H9 (cell line): Measurements from ENCODE around the gene SORBS1. TPM values are rescaled to one million over a fixed set of nuclear protein-coding genes. Genes with fewer than 3 reads are reported as not detected.

Source experiments
- DNase-seq: peaks from one replicate; pipeline ENCODE4 v3.0.0-alpha.2; 2017
- H2AFZ ChIP-seq: one replicate; pipeline ENCODE4 v1.6.1; 2013; ENCODE audit warnings: mild to moderate bottlenecking, low read length, control low read depth, moderate library complexity
- H2AK5ac ChIP-seq: 2 replicates; pipeline ENCODE4 v1.6.1; 2013; ENCODE audit warnings: low read length, control low read depth, mixed read lengths; ENCODE audit not compliant: insufficient read length
- H2BK120ac ChIP-seq: one replicate; pipeline ENCODE4 v1.6.1; 2013; ENCODE audit warnings: low read depth, mild to moderate bottlenecking, low read length, control low read depth, inconsistent platforms; ENCODE audit not compliant: poor library complexity, severe bottlenecking
- H2BK12ac ChIP-seq: 2 replicates; pipeline ENCODE4 v1.6.1; 2013; ENCODE audit warnings: low read length, control low read depth, mixed read lengths, low read depth; ENCODE audit not compliant: insufficient read length
- H2BK15ac ChIP-seq: 2 replicates; pipeline ENCODE4 v1.6.1; 2013; ENCODE audit warnings: low read depth, low read length, control low read depth
- H2BK20ac ChIP-seq: one replicate; pipeline ENCODE4 v1.6.1; 2013; ENCODE audit warnings: low read depth, mild to moderate bottlenecking, low read length, control low read depth, inconsistent platforms; ENCODE audit not compliant: poor library complexity, severe bottlenecking
- H2BK5ac ChIP-seq: 2 replicates; pipeline ENCODE4 v1.6.1; 2013; ENCODE audit warnings: low read length, control low read depth, mixed read lengths; ENCODE audit not compliant: insufficient read length
- H3K14ac ChIP-seq: 2 replicates; pipeline ENCODE4 v1.6.1; 2013; ENCODE audit warnings: low read length, control low read depth; ENCODE audit not compliant: insufficient read depth
- H3K18ac ChIP-seq: 2 replicates; pipeline ENCODE4 v1.6.1; 2013; ENCODE audit warnings: low read depth, mild to moderate bottlenecking, mixed read lengths, low read length, control low read depth; ENCODE audit not compliant: insufficient read length
- H3K23ac ChIP-seq: 2 replicates; pipeline ENCODE4 v1.6.1; 2013; ENCODE audit warnings: low read length, control low read depth, mixed read lengths, low read depth; ENCODE audit not compliant: insufficient read length
- H3K23me2 ChIP-seq: 2 replicates; pipeline ENCODE4 v1.6.1; 2013; ENCODE audit warnings: low read depth, mild to moderate bottlenecking, mixed read lengths, low read length, control low read depth; ENCODE audit not compliant: insufficient read length, poor library complexity, severe bottlenecking
- H3K27ac ChIP-seq: 2 replicates; pipeline ENCODE4 v1.5.1; 2013; ENCODE audit warnings: low read length, control low read depth, mixed read lengths, low read depth; ENCODE audit not compliant: insufficient read length
- H3K27me3 ChIP-seq: 2 replicates; pipeline ENCODE4 v1.6.1; 2013; ENCODE audit warnings: low read length, control low read depth, inconsistent platforms; ENCODE audit not compliant: insufficient read depth
- H3K4ac ChIP-seq: 2 replicates; pipeline ENCODE4 v1.6.1; 2013; ENCODE audit warnings: low read depth, mild to moderate bottlenecking, control low read depth, inconsistent platforms, low read length, moderate library complexity
- H3K4me1 ChIP-seq: 2 replicates; pipeline ENCODE4 v1.6.1; 2013; ENCODE audit warnings: low read length, control low read depth, inconsistent platforms; ENCODE audit not compliant: insufficient read depth
- H3K4me2 ChIP-seq: 2 replicates; pipeline ENCODE4 v1.6.1; 2013; ENCODE audit warnings: low read length, control low read depth, mixed read lengths; ENCODE audit not compliant: insufficient read length, insufficient read depth
- H3K56ac ChIP-seq: 2 replicates; pipeline ENCODE4 v1.6.1; 2013; ENCODE audit warnings: low read depth, mild to moderate bottlenecking, mixed read lengths, low read length, control low read depth; ENCODE audit not compliant: insufficient read length
- H3K79me1 ChIP-seq: 2 replicates; pipeline ENCODE4 v1.6.1; 2013; ENCODE audit warnings: low read depth, mild to moderate bottlenecking, moderate library complexity, low read length, control low read depth, inconsistent platforms; ENCODE audit not compliant: insufficient read depth, poor library complexity, severe bottlenecking
- H3K79me2 ChIP-seq: 2 replicates; pipeline ENCODE4 v1.6.1; 2013; ENCODE audit warnings: low read length, control low read depth, inconsistent platforms; ENCODE audit not compliant: insufficient read depth
- H3K9ac ChIP-seq: 2 replicates; pipeline ENCODE4 v1.6.1; 2013; ENCODE audit warnings: low read length, control low read depth, mixed read lengths; ENCODE audit not compliant: insufficient read length; ENCODE audit errors: extremely low read depth
- H3K9me3 ChIP-seq: one replicate; pipeline ENCODE4 v1.6.1; 2013; ENCODE audit warnings: low read depth, low read length, inconsistent platforms; ENCODE audit not compliant: control insufficient read depth
- H3T11ph ChIP-seq: one replicate; pipeline ENCODE4 v1.6.1; 2013; ENCODE audit warnings: mild to moderate bottlenecking, low read length, control low read depth, inconsistent platforms
- H4K20me1 ChIP-seq: one replicate; pipeline ENCODE4 v1.6.1; 2013; ENCODE audit not compliant: control insufficient read depth, insufficient read length, insufficient read depth
- H4K5ac ChIP-seq: 2 replicates; pipeline ENCODE4 v1.6.1; 2013; ENCODE audit warnings: low read depth, mild to moderate bottlenecking, mixed read lengths, low read length, control low read depth; ENCODE audit not compliant: insufficient read length
- H4K8ac ChIP-seq: replicated peaks from 2 replicates; pipeline ENCODE4 v1.6.1; 2013; ENCODE audit warnings: low read length, control low read depth, mixed read lengths, low read depth; ENCODE audit not compliant: insufficient read length
- H4K91ac ChIP-seq: 2 replicates; pipeline ENCODE4 v1.6.1; 2013; ENCODE audit warnings: low read depth, mild to moderate bottlenecking, moderate library complexity, mixed read lengths, low read length, control low read depth; ENCODE audit not compliant: insufficient read length
- H3K27ac Mint-ChIP-seq, 3 experiments: 2 replicates in 2 of 3; 3 replicates in 1 of 3; pipeline ENCODE4 v1.8.0; 2020 to 2021; ENCODE audit warnings: mixed read lengths in 3 of 3, mild to moderate bottlenecking in 1 of 3, moderate library complexity in 1 of 3
- H3K27me3 Mint-ChIP-seq: 2 replicates; pipeline ENCODE4 v1.8.0; 2021; ENCODE audit warnings: low read depth, mild to moderate bottlenecking, moderate library complexity, mixed read lengths
- H3K36me3 Mint-ChIP-seq, 3 experiments: 2 replicates in 2 of 3; 3 replicates in 1 of 3; pipeline ENCODE4 v1.8.0; 2020 to 2021; ENCODE audit warnings: low read depth in 3 of 3, mixed read lengths in 3 of 3; ENCODE audit not compliant: insufficient read depth in 1 of 3
- H3K4me1 Mint-ChIP-seq, 2 experiments: 2 replicates each; pipeline ENCODE4 v1.8.0; 2020; ENCODE audit warnings: mixed read lengths in 2 of 2
- H3K4me3 Mint-ChIP-seq, 2 experiments: 2 replicates in 1 of 2; 3 replicates in 1 of 2; pipeline ENCODE4 v1.8.0; 2020 to 2021; ENCODE audit warnings: mild to moderate bottlenecking in 2 of 2, mixed read lengths in 2 of 2, moderate library complexity in 1 of 2
- H3K9me3 Mint-ChIP-seq, 2 experiments: 2 replicates in 1 of 2; 3 replicates in 1 of 2; pipeline ENCODE4 v1.8.0; 2020; ENCODE audit warnings: mild to moderate bottlenecking in 2 of 2, mixed read lengths in 2 of 2, moderate library complexity in 1 of 2
- CTCF ChIP-seq: fragments of 200-600 bp; sonication (generic); conservative IDR thresholded peaks from 3 replicates; pipeline ENCODE4 v1.8.0; 2021; ENCODE audit warnings: antibody characterized with exemption, mild to moderate bottlenecking
- WGBS: extraction: QIAGEN DNeasy Blood & Tissue Kit; methylation state at CpG from one replicate; pipeline ENCODE4 v1.1.7; 2013; ENCODE audit warnings: missing lambda C conversion rate, low lambda C conversion rate, mixed read lengths; ENCODE audit not compliant: insufficient read length; ENCODE audit errors: extremely low coverage; 5-methylcytosine and 5-hydroxymethylcytosine counted together
- total RNA-seq: library from RNA; stranded (reverse); gene quantifications from 2 replicates; pipeline ENCODE4 v1.2.1, GENCODE V29; 2021

SORBS1 gene
- total RNA-seq, 1 experiment from 2014 or later, result 24.3 TPM

GRCh38 chr10:95610727-95611126, 49.6 kb upstream of the SORBS1 start:
- no peak overlapping the region for H2BK20ac ChIP-seq
- H4K5ac ChIP-seq, result no peak overlapping the region
- H3K4me2 ChIP-seq, result no peak overlapping the region
- no peak overlapping the region for H3T11ph ChIP-seq
- H4K8ac ChIP-seq, result no peak overlapping the region
- Mint-ChIP-seq H3K36me3 (peaks cover 31 to 99% (median 82%) of the 10 kb centered on the region in 3 experiments; a peak in 6 of 7 replicates), H3K4me3 (no peak overlapping the region), H3K27me3 (no peaks in the 10 kb centered on the region), H3K4me1 (no peaks in the 10 kb centered on the region), H3K27ac (no peak overlapping the region), H3K9me3 (no peaks in the 10 kb centered on the region)
- no peak overlapping the region for H2BK15ac ChIP-seq
- no peaks in the 10 kb centered on the region for H3K79me2 ChIP-seq
- H3K27ac ChIP-seq, result no peak overlapping the region
- no peaks in the 10 kb centered on the region for H3K79me1 ChIP-seq
- no peak overlapping the region for H2BK120ac ChIP-seq
- no peaks in the 10 kb centered on the region for H3K4me1 ChIP-seq
- DNase-seq, result no peak
- H2BK5ac ChIP-seq, result no peak overlapping the region
- no CpG with 5 or more reads among the region's 3 CpGs for WGBS
- H2AK5ac ChIP-seq, result no peak overlapping the region
- H3K23me2 ChIP-seq, result no peaks in the 10 kb centered on the region
- H3K9ac ChIP-seq, result no peak overlapping the region
- no peaks in the 10 kb centered on the region for H3K9me3 ChIP-seq
- no peak overlapping the region for H2AFZ ChIP-seq
- no peak overlapping the region for H3K23ac ChIP-seq
- no peak overlapping the region for H3K56ac ChIP-seq
- H3K14ac ChIP-seq, result no peak overlapping the region
- H3K18ac ChIP-seq, result no peak overlapping the region
- no peak overlapping the region for H4K91ac ChIP-seq
- no peak overlapping the region for H3K4ac ChIP-seq
- H2BK12ac ChIP-seq, result no peak overlapping the region
- no peaks in the 10 kb centered on the region for H4K20me1 ChIP-seq
- H3K27me3 ChIP-seq, result no peaks in the 10 kb centered on the region
- no peak for TF ChIP-seq CTCF
